Measurements from ENCODE around the gene SLC18A3.

SLC18A3 gene

GRCh38 chr10:49629431-49629881 is 19.3 kb downstream of the SLC18A3 start:
- DNase-seq, result no peak

GRCh38 chr10:49631975-49632374 is 21.9 kb downstream of the SLC18A3 start:
- DNase-seq, result no peak

GRCh38 chr10:49632406-49633317 is 22.6 kb downstream of the SLC18A3 start:
- no peak for DNase-seq

- no peak for DNase-seq
Observed at GRCh38 chr10:49633327-49634068, 23.4 kb downstream of the SLC18A3 start.

GRCh38 chr10:49634069-49634660 is 24.1 kb downstream of the SLC18A3 start:
- DNase-seq, result no peak

GRCh38 chr10:49642311-49642710 is 32.2 kb downstream of the SLC18A3 start:
- no peak for DNase-seq

- DNase-seq, result no peak
Observed at GRCh38 chr10:49643241-49644034, 33.3 kb downstream of the SLC18A3 start.

GRCh38 chr10:49644035-49644646 is 34.0 kb downstream of the SLC18A3 start:
- no peak for DNase-seq

- DNase-seq, result no peak
Observed at GRCh38 chr10:49645417-49645816, 35.3 kb downstream of the SLC18A3 start.

GRCh38 chr10:49645871-49646870 is 36.1 kb downstream of the SLC18A3 start:
- DNase-seq, result no peak

- no peak for DNase-seq
Observed at GRCh38 chr10:49647554-49647953, 37.4 kb downstream of the SLC18A3 start.

GRCh38 chr10:49647985-49648795 is 38.1 kb downstream of the SLC18A3 start:
- no peak for DNase-seq

GRCh38 chr10:49649294-49649693 is 39.2 kb downstream of the SLC18A3 start:
- DNase-seq, result peak in 1 of 5 donors; percentile 63

- DNase-seq, result peak in 1 of 5 donors; percentile 25
Observed at GRCh38 chr10:49649936-49650723, 40.0 kb downstream of the SLC18A3 start.

- DNase-seq, result no peak
Observed at GRCh38 chr10:49650724-49651034, 40.6 kb downstream of the SLC18A3 start.

- DNase-seq, result no peak
Observed at GRCh38 chr10:49651039-49651835, 41.1 kb downstream of the SLC18A3 start.

GRCh38 chr10:49651917-49652316 is 41.8 kb downstream of the SLC18A3 start:
- no peak for DNase-seq
